ENCODE data around the gene NUMBL. TPM values are rescaled to one million over a fixed set of nuclear protein-coding genes. Genes with fewer than 3 reads are reported as not detected.
"Not testable (repeated sequence)": the region's sequence is repeated elsewhere in the genome, so short reads cannot be mapped to it uniquely, and the experiment has no call there.

NUMBL gene
- total RNA-seq, 1 experiment from 2014 or later: 18.4 TPM

GRCh38 chr19:40736661-40737060 is 46.2 kb upstream of the NUMBL start:
- intact Hi-C loops (cut with micrococcal nuclease): no loop called here
- Mint-ChIP-seq H3K4me1 (ENCODE audit: insufficient read depth, unreplicated experiment) (peaks cover 7% of the 10 kb centered on the region), H3K36me3 (ENCODE audit: insufficient read depth, unreplicated experiment) (peaks cover 99% of the 10 kb centered on the region), H3K9me3 (ENCODE audit: unreplicated experiment) (no peaks in the 10 kb centered on the region), H3K4me3 (ENCODE audit: unreplicated experiment) (no peak overlapping the region), H3K27ac (ENCODE audit: low read depth, unreplicated experiment) (no peak overlapping the region), H3K27me3 (ENCODE audit: insufficient read depth, unreplicated experiment) (no peaks in the 10 kb centered on the region)
- ChIA-PET POLR2A (interaction anchor here (0.7 to 4.2 kb wide), 4 partner anchors 12 to 15 kb away, joined by 3 to 23 read pairs (median 4); partner anchors contain the start of genes ACTMAP and SNRPA), CTCF (interaction anchor here (0.6 kb wide), 1 partner anchor 8 kb away, joined by 4 read pairs; no protein-coding TSS in a partner anchor)
- no TSS peak for BruUV-seq (replicated peaks)
- no peak for DNase-seq (ENCODE audit: unreplicated experiment)
- TF ChIP-seq CTCF (IDR thresholded peaks at IDR 0.05; ENCODE audit: unreplicated experiment): no peak

GRCh38 chr19:40735013-40735771 is 44.7 kb upstream of the NUMBL start:
- no TSS peak for BruUV-seq (replicated peaks)
- H3K36me3 Mint-ChIP-seq (ENCODE audit: insufficient read depth, unreplicated experiment): peaks cover 99% of the 10 kb centered on the region
- CTCF ChIA-PET: interaction anchor here (1.1 kb wide), 1 partner anchor 15 kb away, joined by 3 read pairs; no protein-coding TSS in a partner anchor

GRCh38 chr19:40733149-40733548 is 42.7 kb upstream of the NUMBL start:
- POLR2A ChIA-PET: interaction anchor here (0.9 to 4.2 kb wide), 6 partner anchors 9 to 17 kb away, joined by 3 to 23 read pairs (median 4); partner anchors contain the start of genes ACTMAP and SNRPA
- intact Hi-C loops (cut with micrococcal nuclease): no loop called here
- DNase-seq (ENCODE audit: unreplicated experiment): no peak
- Mint-ChIP-seq H3K36me3 (ENCODE audit: insufficient read depth, unreplicated experiment) (peaks cover 99% of the 10 kb centered on the region), H3K4me3 (ENCODE audit: unreplicated experiment) (no peak overlapping the region), H3K9me3 (ENCODE audit: unreplicated experiment) (no peaks in the 10 kb centered on the region), H3K27ac (ENCODE audit: low read depth, unreplicated experiment) (no peak overlapping the region), H3K27me3 (ENCODE audit: insufficient read depth, unreplicated experiment) (no peaks in the 10 kb centered on the region), H3K4me1 (ENCODE audit: insufficient read depth, unreplicated experiment) (peaks cover 7% of the 10 kb centered on the region)
- CTCF ChIA-PET: interaction anchor here (0.6 to 1.3 kb wide), 5 partner anchors 11 to 240 kb away, joined by 3 to 7 read pairs (median 3); no protein-coding TSS in a partner anchor
- no peak for TF ChIP-seq CTCF (IDR thresholded peaks at IDR 0.05; ENCODE audit: unreplicated experiment)
- no TSS peak for BruUV-seq (replicated peaks)

More at GRCh38 chr19:40735013-40735771, 44.7 kb upstream of the NUMBL start:
- POLR2A ChIA-PET: interaction anchor here (1.2 to 4.2 kb wide), 4 partner anchors 11 to 19 kb away, joined by 5 to 23 read pairs (median 8); partner anchors contain the start of genes ACTMAP, COQ8B, ITPKC and SNRPA
- TF ChIP-seq CTCF (IDR thresholded peaks at IDR 0.05; ENCODE audit: unreplicated experiment): no peak
- Mint-ChIP-seq H3K27me3 (ENCODE audit: insufficient read depth, unreplicated experiment) (no peaks in the 10 kb centered on the region), H3K27ac (ENCODE audit: low read depth, unreplicated experiment) (peak overlapping the region; percentile 82), H3K9me3 (ENCODE audit: unreplicated experiment) (no peaks in the 10 kb centered on the region), H3K4me1 (ENCODE audit: insufficient read depth, unreplicated experiment) (peaks cover 7% of the 10 kb centered on the region), H3K4me3 (ENCODE audit: unreplicated experiment) (peak overlapping the region; percentile 10)
- no peak for DNase-seq (ENCODE audit: unreplicated experiment)
- intact Hi-C loops (cut with micrococcal nuclease): no loop called here

- H3K27me3 Mint-ChIP-seq (ENCODE audit: insufficient read depth, unreplicated experiment); BruUV-seq (replicated peaks); H3K27ac Mint-ChIP-seq (ENCODE audit: low read depth, unreplicated experiment); H3K9me3 Mint-ChIP-seq (ENCODE audit: unreplicated experiment); CTCF ChIA-PET; DNase-seq (ENCODE audit: unreplicated experiment); intact Hi-C loops (cut with micrococcal nuclease); H3K4me3 Mint-ChIP-seq (ENCODE audit: unreplicated experiment); H3K4me1 Mint-ChIP-seq (ENCODE audit: insufficient read depth, unreplicated experiment): not testable (repeated sequence)
- POLR2A ChIA-PET: interaction anchor here (0.9 to 1.2 kb wide), 2 partner anchors 8 to 10 kb away, joined by 3 to 4 read pairs; no protein-coding TSS in a partner anchor
- H3K36me3 Mint-ChIP-seq (ENCODE audit: insufficient read depth, unreplicated experiment): peaks cover 100% of the 10 kb centered on the region
These were observed 41.9 kb upstream of the NUMBL start for GRCh38 chr19:40732304-40732703.

GRCh38 chr19:40730065-40730464 is 39.6 kb upstream of the NUMBL start:
- BruUV-seq (replicated peaks); H3K4me1 Mint-ChIP-seq (ENCODE audit: insufficient read depth, unreplicated experiment); DNase-seq (ENCODE audit: unreplicated experiment); H3K27ac Mint-ChIP-seq (ENCODE audit: low read depth, unreplicated experiment); H3K4me3 Mint-ChIP-seq (ENCODE audit: unreplicated experiment); intact Hi-C loops (cut with micrococcal nuclease); H3K9me3 Mint-ChIP-seq (ENCODE audit: unreplicated experiment); H3K27me3 Mint-ChIP-seq (ENCODE audit: insufficient read depth, unreplicated experiment): not testable (repeated sequence)
- H3K36me3 Mint-ChIP-seq (ENCODE audit: insufficient read depth, unreplicated experiment): peaks cover 100% of the 10 kb centered on the region
- POLR2A ChIA-PET: interaction anchor here (0.9 to 1.7 kb wide), 3 partner anchors 11 to 20 kb away, joined by 3 to 7 read pairs (median 6); partner anchors contain the start of gene ACTMAP
- CTCF ChIA-PET: interaction anchor here (0.6 kb wide), 1 partner anchor 25 kb away, joined by 5 read pairs; no protein-coding TSS in a partner anchor
